GM18870 (cell line): ENCODE data around the gene RXRA.

Experiments used
- ATAC-seq: cut with Tn5 transposase; IDR thresholded peaks from one replicate; pipeline ENCODE4 v1.9.1; 2021; ENCODE audit warnings: moderate library complexity; ENCODE audit not compliant: unreplicated experiment

Gene RXRA

DNA sequence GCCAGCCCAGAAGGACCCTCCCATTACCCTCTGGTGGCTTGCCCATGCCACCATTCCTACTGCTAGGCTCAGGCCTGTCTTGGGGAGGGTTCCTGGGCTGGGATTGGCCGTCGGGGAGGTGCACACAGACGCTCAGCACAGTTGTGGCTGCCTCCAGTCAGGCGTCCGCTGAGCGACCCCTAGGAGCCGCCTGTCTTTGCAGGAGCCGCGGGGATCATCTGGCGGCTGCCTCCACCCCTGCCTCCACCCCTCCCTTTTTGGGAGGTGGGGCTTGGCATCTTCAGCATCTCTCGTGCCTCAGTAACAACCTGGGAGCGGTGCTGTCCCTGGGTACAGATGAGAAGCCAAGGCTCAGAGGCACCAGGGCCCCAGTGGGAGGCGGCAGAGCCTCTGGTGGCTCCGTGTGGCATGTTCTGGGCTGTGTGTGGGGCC is 39.6 kb downstream of the RXRA start:
- ATAC-seq, result no peak

DNA sequence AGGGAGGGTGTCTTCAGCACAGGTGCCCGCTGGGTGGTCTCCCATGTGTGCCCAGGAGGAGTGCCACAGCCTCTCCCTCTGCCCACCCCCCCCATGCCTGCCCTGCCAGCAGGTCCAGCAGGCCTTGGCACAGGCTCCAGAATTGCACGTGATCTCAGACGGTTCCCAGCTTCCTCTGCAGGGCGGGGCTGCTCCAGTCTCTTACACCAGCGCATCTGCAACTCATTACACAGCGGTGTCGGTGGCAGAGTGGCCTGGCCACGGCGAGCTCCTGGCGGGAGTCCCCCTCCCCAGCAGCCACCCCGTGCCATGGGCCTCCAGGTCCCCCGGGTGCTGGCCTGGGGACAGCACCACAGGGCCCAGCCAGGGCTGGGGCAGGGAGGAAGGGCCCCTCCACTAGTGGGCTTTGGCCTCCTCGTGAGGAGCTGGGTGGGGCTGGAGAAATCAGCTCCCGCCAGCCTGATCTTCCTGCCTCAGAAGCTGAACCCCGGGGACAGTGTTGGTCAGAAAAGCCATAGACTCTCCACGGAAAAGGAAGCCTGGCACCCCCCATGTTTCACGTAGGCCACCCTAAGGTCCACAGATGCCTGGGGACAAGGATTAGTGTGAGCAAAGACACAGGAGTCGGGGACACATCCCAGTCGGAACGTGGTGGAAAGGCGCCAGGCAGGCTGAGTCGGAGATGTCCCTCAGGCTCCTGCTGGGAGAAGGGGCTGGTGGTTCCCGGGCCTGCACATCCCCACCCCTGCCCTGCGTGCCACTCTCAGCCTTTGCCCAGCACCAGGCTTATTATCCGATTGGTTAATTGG is 40.2 kb downstream of the RXRA start:
- no peak for ATAC-seq

DNA sequence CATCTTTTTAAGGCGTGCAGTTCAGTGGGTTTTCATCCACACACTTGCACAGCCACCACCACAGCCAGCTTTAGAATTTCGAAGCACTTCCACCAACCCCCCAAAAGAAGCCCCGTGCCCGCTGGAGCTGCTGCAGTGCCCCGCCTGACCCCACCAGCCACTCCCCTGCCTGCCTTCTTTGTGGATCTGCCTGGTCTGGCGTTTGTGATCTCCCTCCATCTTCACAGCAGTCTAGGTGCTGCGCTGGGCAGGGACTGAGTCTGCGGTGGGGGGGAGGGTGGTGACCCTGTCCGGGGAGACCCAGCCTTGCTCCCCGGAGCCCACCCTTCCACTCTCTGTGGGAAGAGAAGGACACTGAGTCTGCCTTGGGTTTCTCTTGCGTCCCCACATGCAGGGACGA is 40.8 kb downstream of the RXRA start:
- no peak for ATAC-seq

DNA sequence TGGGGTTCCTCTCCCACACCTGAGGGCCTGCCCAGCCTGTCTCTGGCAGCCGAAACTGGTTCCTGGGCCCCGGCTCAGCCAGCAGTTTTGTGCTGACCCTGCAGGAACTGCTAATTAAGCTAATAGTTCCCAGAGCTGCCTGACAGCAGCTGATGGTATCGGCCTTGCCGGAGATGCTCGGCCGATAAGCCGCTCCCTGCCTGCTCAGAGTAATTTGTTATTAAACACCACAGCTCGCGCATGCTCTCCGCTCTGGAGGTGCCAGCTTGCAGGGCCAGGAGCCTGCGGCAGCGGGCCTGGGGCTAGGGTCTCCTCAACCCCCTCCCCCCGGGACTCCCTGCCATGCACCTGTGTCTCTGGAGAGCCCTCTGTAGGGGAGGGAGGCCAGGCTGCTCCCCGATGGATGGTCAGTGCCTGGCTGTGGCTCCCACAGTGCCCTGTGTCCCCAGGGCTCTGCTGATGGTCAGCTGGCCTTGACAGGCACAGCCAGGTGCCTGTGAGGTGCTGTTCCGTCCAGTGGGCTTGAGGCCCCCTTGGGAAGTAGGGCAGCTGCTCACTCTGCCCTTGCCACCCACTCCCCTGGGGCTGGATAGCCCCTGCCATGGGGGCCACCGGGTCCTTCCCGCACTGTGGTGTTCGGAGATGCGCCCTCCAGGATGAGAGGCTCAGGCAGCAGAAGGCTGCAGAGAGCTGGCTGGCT is 41.7 kb downstream of the RXRA start:
- no peak for ATAC-seq

DNA sequence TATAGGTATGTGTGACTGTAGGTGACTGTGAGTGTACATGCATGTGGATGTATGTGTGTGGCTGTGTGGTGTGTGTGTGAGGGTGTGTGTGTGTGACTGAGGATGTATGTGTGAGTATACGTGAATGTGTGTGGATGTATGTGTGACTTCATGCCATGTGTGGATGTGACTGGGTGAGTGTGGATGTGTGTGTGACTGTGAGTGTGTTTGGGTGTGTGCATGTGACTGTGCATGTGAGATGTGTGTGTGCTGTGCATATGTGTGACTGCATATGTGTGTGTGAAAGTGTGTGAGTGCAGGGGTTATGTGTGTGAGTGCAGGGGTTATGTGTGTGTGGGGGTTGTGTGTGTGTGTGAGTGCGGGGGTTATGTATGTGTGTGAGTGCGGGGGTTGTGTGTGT is 42.3 kb downstream of the RXRA start:
- ATAC-seq, result no peak

DNA sequence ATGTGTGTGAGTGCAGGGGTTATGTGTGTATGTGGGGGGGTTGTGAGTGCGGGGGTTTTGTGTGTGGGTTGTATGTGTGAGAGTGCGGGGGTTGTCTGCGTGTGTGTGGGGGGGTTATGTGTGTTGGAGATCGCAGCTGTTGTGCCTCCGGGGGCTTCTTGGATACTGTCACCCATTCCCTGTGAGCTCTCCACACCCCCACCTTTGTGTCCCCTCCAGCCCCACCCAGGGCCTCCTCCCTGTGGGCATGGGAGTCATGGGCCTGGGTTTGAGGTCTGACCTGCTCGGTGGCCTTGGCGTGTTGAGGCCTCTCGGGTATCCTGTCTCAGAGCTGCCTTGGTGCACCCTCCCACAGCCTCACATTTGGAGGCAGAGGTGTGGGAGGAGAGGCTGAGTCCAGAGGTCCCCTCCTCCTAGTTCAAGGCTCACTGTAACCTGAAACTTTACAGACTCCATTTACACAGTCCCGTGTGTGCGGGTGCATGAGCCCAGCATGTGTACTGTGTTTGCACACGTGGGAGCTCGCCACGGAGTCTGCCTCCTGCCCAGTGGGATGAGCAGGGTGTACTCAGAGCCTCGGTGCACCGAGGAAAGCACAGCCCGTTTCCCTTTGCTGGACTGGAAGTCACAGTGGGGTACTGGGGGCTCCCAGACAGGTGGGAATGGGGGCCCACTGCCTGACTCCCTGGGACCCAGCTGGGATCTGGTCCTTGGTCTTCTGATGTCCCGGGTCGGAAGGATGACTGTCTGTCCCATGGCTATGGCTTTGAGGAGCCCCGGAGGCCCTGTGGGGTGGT is 43.4 kb downstream of the RXRA start:
- no peak for ATAC-seq

DNA sequence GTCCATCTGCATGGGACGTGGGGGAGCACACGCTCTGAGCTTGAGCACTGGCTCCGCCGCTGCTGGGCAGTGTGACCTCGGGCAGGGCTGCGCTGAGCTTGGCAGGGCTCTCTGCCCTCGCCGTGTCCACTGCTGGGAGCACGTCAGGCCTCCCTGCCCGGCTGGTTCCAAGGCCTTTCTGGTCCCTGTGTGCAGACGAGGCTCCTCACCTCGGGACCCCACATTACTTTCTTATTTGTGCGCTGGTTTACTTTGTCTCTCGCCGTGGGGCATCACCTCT is 43.9 kb downstream of the RXRA start:
- ATAC-seq, result no peak

DNA sequence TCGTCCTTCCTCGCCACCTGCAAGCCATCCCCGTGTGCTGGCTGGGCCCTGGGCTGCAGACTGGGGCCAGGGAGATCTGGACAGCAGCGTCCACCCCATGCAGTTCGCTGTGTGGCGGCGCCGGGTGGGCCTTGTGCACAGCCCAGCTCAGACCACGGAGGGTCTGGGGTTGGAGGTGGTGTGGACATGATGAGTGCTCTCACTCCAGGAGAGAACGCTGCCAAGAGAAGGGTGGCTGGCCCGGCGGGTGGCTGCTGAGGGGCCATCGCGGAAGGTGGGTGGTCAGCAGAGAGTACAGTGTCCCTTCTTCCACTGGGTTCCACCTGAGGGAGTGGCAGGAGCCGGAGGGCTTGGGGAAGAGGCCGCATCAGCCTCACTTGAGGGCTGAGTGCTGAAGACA is 44.4 kb downstream of the RXRA start:
- no peak for ATAC-seq

DNA sequence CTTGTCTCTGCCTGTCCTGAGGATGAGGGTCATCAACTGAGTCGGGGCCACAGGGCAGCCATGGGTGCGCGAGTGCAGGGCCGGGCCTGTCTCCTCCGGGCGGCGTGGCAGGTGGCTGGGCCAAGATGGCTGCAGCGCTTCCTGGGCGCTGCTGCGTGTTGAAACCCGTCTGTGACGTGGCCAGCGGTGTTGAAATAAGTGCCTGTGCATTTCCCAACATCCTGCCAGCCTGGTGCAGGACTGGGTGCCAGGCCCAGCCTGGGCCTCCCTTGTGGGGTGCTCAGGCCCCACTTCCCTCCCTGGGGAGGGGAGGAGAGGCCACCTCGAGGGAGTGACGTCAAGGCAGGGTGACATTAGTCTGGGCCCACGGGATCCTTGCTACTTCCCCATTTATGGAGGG is 45.5 kb downstream of the RXRA start:
- ATAC-seq, result no peak

DNA sequence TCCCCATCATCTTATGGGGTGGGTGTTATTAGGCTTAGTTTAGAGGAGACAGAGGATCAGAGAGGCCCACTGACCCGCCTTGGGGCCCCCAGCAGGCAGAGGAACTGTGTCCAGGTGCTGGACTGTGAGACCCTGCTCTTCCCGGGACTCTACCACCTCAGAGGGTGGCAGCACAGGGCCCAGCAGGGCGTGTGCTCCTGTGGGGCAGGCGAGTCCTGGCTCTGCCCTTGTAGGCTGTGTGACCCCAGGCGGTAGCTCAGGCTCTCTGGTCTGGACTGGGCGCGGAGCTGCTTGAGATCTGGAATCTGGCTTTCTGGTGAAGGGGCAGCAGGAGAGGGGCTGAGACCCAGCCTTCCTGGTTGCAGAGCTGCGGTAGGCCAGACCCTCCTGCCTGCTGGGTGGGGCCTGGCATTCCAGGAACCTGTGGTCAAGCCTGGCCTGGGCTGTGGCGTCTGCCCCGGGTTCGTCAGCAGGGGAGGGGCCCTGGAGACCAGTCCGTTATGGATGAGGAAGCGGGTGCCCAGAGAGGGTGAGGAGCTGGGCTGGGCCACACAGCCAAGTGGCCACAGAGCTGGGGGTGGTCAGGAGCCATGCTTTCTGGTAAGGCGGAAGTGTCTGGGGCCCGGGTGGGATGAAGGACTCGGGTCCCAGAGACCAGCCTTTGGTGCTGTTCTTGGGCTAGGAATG is 46.5 kb downstream of the RXRA start:
- no peak for ATAC-seq

DNA sequence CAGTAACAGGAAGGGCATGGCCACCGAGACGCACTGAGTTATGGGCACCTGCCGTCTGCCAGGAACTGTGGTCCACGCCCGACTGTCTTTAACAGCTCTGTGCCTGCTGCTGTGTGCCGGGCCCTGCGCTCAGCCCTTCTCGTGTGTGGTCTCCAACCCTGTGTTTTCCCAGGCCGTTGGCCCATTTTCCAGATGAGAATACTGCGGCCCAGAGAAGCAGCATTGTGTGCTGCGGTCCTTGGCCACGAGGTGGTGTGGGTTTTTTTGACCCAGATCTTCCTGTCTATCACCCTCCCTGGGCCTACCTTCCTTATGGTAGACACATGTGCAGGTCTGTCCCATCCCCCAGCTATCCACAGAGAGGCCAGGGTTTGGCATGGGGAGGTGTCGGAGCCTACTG is 47.0 kb downstream of the RXRA start:
- ATAC-seq, result no peak

DNA sequence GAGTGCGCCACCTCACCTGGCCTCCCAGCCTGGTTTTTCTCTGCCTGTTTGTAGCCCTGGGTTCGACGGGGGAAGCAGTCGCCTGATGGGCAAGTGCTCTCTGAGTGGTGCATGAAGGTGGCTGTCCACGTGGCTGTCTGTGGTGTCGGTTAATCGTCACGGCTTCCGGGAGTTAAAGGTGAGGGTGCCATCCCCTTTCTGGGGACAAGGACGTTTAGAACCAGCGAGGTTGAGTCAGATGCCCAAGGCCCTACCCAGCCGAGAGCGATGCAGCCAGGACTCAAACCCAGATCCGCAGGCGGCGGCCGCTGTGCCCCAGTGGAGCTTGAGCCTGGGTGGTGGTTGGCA is 47.7 kb downstream of the RXRA start:
- no peak for ATAC-seq

DNA sequence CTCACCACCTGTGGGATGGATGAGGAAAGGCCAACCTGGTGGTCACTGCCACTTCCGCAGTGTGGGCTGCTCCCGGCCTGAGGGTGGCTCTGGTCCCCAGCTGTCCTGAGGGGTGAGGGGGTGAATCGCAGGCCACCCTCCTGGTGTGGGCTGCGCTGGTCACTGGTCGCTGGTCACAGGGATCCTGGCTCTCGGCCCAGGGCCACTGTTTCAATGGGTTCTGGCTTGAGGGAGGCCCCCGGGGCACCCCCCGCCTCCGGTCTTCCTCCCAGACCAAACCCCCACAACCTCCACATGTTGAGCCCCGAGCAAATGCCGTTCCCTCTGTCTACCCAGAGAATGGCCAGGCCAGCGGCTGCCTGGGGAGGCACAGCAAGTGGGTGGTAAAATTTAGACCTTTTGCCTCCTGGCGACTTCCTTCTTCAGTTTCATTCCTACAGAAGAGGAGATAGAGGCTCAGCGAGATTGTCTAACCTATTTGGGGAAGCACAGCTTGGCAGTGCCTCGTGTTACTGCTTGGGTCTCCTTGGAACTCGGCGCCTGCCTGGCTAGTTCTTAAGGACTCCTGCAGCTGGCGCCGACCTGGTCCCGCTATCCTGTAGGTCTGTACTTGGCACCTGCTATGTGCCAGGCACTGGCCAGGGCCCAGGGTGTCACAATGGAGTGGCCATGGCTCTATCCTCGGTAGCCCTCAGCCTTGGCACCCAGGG is 48.2 kb downstream of the RXRA start:
- no peak for ATAC-seq

DNA sequence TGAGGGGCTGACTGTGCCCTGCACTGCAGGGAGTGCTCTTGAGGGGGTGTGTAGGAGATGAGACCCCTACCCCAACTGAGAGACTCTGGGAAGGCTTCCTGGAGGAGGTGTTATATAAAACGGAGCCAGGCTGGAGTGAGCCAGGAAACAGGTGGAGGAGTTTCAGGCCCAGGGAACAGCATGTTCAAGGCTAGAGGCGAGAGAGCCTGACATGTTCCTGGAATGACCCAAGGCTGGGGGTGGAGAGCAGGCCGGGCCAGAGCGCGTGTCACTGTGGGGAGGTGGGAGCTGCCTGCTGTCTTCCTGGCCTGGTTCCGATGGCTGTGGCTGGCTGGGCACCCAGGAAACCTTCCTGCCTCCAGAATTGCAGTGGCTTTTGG is 48.7 kb downstream of the RXRA start:
- no peak for ATAC-seq

DNA sequence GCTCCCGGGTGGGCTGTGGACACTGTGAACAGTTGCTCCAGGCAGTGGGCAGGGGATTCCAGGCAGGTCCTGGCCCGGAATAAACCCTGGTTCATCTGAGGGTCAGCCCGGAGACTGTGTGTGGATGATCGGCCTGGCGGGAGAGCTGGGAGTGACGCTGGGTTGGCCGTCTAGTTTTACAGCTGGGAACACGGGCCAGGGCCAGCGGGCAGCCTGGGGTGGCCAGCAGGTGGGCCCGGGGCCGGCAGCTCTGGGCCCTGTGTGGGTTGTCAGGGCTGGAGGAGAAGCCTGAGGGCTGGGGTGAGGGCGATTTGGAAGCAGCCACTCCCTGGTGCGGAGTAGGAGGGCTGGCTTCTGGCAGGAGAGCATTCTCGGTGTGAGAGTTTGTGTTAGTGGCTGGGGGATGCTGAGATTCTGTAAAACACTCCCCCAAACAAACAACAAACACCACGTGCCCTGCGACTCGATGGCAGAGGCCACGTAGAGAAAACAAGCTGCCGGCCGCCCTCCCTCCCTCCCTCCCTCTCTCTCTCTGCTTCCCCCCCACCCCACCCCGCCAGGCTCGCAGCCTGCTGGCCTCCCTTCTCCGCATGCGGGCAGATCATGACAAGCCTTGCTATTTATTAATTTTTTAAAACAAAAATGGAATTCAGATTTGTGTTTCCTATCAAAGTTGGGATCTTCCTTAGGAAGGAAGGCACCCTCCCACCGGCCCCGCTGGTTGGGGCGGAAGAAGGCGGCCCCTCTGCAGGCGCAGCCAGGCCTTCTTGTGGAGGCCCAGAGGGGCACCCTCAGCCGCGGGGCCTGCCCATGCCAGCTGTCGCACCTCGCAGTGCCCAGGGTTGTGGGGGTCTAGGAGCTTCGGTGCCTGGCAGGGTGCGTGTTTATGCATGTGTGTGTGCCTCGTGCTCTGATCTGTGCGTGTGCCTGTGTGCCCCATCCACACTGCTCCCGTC is 49.5 kb downstream of the RXRA start:
- ATAC-seq, result no peak

DNA sequence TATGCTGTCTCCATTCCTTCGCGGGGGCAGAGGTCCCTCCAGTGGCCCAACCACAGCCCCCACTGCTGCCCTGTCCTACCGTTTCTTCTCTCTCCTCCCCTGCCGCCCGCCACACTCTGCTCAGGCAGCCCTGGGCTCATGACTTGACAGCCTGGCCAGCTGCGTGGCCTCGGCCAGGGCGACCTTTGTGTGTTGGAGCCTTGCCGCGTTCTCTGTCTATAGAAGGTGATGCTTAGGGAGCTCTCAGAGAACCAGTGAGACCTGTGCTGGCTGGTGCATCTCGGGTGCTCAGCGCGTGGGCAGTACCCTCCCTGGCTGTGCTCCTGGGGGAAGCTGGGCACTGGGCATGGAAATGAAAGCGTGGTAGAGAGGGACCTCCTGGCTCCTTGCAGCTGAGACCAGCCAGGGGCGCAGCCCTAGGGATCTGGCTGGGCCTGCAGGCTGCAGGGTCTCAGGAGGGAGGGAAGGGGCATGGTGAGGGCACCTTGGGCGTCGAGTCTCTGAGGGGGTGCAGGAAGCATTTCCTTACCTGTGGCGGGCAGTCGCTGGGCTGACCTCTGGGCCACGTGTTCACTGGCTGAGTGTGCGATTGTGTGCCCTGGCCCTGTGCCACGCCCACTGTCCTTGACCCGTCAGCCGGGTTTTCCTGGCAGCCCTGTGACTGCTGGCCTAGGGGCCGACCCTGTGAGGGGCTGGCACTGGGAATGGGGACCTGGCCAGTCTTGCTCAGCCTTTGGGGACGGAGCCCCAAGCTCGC is 50.3 kb downstream of the RXRA start:
- no peak for ATAC-seq

DNA sequence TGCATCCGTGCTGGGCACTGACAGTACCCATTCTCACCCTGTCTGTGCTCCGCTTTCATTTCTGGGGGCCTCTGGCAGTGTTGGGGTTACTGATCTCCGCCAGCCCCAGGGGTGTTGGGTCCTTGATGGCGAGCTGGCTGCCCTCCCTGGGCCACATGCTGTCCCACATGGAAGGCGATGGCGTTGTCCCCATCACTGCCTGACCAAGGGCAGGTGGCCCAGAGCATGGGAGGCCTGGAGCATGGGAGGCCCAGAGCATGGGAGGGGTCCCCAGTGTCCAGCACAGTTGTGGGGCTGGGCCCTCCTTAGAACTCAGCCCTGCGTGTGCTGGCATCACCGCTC is 50.9 kb downstream of the RXRA start:
- ATAC-seq, result no peak

DNA sequence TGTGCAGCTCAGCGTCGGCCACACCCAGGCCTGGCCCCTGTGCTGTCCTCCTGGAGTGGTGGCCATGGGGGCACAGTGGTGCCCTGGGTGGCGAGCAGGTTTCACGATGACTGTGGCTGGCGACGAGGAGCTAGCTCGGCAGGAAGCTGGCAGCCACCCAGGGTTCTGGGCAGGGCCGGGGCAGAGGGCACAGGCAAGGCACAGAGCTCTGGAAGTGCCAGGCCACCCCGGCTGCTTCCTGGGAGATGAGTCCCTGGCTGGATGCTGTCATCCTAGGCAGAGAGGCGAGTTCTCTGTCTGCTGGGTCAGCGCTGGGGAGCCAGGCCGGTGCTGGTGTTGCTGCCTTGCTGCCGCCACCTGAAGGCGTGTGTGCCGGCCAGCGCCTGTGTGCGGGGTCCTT is 51.7 kb downstream of the RXRA start:
- ATAC-seq, result no peak

DNA sequence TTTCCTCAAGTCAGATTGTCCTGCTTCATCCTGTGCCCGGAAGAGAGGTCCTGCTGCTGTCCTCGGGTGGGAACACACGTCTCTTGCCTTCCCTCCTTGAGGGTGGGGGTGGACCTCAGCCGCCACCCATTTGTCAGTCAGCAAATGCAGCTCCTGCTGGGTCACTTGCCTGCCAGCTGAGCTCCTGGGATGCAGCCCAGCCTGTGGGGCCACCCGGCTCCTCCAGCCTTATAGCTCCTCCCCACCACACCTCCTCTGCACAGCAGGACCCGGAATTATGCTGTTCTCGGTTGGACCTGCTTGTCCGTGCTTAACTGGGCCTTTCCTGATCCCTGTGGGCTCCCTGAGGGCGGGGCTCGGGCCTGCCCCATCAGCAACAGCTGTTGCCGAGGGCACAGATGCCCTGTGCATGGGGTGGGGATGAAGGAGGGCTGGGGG is 52.7 kb downstream of the RXRA start:
- no peak for ATAC-seq
